CD4-positive, alpha-beta T cell (primary cell): ENCODE data around the gene CFAP100. TPM values are rescaled to one million over a fixed set of nuclear protein-coding genes. Genes with fewer than 3 reads are reported as not detected.

ENCODE experiments used
- ATAC-seq: fragments of 200-7000 bp; cut with Tn5 transposase; one replicate; pipeline ENCODE4 v1.10.0; 2022; ENCODE audit warnings: mild to moderate bottlenecking; ENCODE audit not compliant: poor library complexity
- CTCF ChIA-PET: fragments of 350-600 bp; sonication (Branson Sonifier 250); formaldehyde crosslinking; loops from one replicate; lab custom pipeline; 2021; ENCODE audit warnings: antibody characterized with exemption, inconsistent platforms; lab: Charles Lee
- POLR2A ChIA-PET: fragments of 350-600 bp; sonication (Branson Sonifier 250); formaldehyde crosslinking; loops from one replicate; lab custom pipeline; 2021; ENCODE audit warnings: antibody characterized with exemption, inconsistent platforms; lab: Charles Lee
- DNase-seq, 14 experiments: peaks; one replicate each; pipeline ENCODE4 v3.0.0-alpha.2; 2013 to 2020; ENCODE audit warnings: mixed read lengths in 2 of 14
- H3K27ac ChIP-seq, 2 donors: one replicate each; pipeline versions ENCODE4 v1.5.1 to v1.7.0; 2013; ENCODE audit warnings: low read length in 2 of 2, low read depth in 1 of 2, mild to moderate bottlenecking in 1 of 2
- H3K27me3 ChIP-seq, 2 experiments: 1 replicate in 1 of 2; 2 replicates in 1 of 2; pipeline versions ENCODE4 v1.6.1 to v1.7.0; 2013; ENCODE audit warnings: low read length in 2 of 2, control low read depth in 1 of 2, mild to moderate bottlenecking in 1 of 2, moderate library complexity in 1 of 2; ENCODE audit not compliant: insufficient read depth in 2 of 2, control insufficient read depth in 1 of 2
- H3K36me3 ChIP-seq: one replicate; pipeline ENCODE4 v1.6.1; 2013; ENCODE audit warnings: low read length, control low read depth; ENCODE audit not compliant: insufficient read depth
- H3K4me1 ChIP-seq: one replicate; pipeline ENCODE4 v1.6.1; 2013; ENCODE audit warnings: low read length, control low read depth; ENCODE audit not compliant: insufficient read depth
- H3K4me3 ChIP-seq: one replicate; pipeline ENCODE4 v1.5.1; 2013; ENCODE audit warnings: mild to moderate bottlenecking, low read length, moderate library complexity
- H3K9me3 ChIP-seq, 2 experiments: 1 replicate in 1 of 2; 2 replicates in 1 of 2; pipeline versions ENCODE4 v1.6.1 to v1.7.0; 2013; ENCODE audit warnings: low read length in 2 of 2, mild to moderate bottlenecking in 2 of 2, control low read depth in 1 of 2, moderate library complexity in 1 of 2; ENCODE audit not compliant: control insufficient read depth in 1 of 2, insufficient read depth in 1 of 2
- H3K27ac Mint-ChIP-seq: one replicate; pipeline ENCODE4 v1.8.0; 2020; ENCODE audit warnings: mixed read lengths
- H3K27me3 Mint-ChIP-seq: one replicate; pipeline ENCODE4 v1.8.0; 2021; ENCODE audit warnings: mixed read lengths
- H3K36me3 Mint-ChIP-seq: one replicate; pipeline ENCODE4 v1.8.0; 2021; ENCODE audit warnings: low read depth, mixed read lengths
- H3K4me1 Mint-ChIP-seq: one replicate; pipeline ENCODE4 v1.8.0; 2021; ENCODE audit warnings: low read depth, mixed read lengths
- H3K4me3 Mint-ChIP-seq: one replicate; pipeline ENCODE4 v1.8.0; 2020; ENCODE audit warnings: mild to moderate bottlenecking, mixed read lengths
- H3K9me3 Mint-ChIP-seq: one replicate; pipeline ENCODE4 v1.8.0; 2020; ENCODE audit warnings: mixed read lengths
- intact Hi-C, 2 experiments: fragments of 100-400 bp; cut with DNase I in 1 of 2; cut with micrococcal nuclease in 1 of 2; formaldehyde crosslinking; loops; one replicate each; pipeline versions ENCODE4 v1.15.1 to v1.9.0; 2023 to 2025; cut with DNase I, micrococcal nuclease
- total RNA-seq, 174 experiments: library from RNA in 2 of 174; stranded (reverse) in 2 of 174; gene quantifications; one replicate each; pipeline ENCODE4 v1.2.3 and lab custom pipeline; 2021 to 2026
- TF ChIP-seq, protein P1 (sequence below): fragments of 200-600 bp; IDR thresholded peaks from one replicate; pipeline ENCODE4 v1.8.0; 2022; ENCODE audit warnings: antibody characterized with exemption, mild to moderate bottlenecking

CFAP100 gene
- total RNA-seq, 2 experiments from 2014 or later: not detected

DNA sequence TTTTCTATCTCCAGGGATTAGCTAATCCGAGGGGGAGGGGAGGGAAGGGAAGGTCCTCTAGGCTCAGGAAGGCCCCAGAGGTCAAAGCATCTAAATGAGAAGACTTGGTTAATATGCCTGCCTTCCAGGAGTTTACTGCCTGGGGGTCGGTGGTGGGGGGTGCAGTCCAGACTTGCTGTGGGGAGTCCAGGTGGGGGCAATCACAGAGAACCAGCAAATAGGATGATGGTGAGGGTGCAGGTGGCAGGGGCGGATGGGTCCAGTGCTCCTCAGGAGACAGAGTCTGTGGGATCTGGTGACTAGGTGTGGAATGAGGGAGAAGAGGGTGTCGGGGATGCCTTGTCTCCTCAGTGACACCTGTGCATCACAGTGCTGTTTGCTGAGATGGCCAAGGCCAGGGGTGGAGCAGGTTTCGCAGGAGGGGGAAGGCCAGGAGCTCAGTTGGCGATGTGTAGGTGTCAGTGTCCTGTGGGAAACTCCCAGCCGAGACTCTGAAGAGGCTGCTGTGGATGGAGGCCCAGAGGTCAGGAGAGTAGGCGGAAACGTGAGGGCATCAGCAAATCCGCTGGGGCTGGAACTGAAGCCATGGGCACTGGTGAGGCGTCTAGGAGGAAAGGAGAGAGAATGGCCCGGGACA, 8.1 kb downstream of the CFAP100 start:
- Histone ChIP-seq H3K9me3 (peaks cover 0 to 9% of the 10 kb centered on the region in 2 experiments), H3K4me3 (no peak overlapping the region), H3K36me3 (no peaks in the 10 kb centered on the region), H3K27ac (no peak overlapping the region), H3K27me3 (peaks cover 0 to 2% of the 10 kb centered on the region in 2 experiments), H3K4me1 (no peaks in the 10 kb centered on the region)
- no peaks in the 10 kb centered on the region for H3K36me3 Mint-ChIP-seq
- TF ChIP-seq, protein P1, sequence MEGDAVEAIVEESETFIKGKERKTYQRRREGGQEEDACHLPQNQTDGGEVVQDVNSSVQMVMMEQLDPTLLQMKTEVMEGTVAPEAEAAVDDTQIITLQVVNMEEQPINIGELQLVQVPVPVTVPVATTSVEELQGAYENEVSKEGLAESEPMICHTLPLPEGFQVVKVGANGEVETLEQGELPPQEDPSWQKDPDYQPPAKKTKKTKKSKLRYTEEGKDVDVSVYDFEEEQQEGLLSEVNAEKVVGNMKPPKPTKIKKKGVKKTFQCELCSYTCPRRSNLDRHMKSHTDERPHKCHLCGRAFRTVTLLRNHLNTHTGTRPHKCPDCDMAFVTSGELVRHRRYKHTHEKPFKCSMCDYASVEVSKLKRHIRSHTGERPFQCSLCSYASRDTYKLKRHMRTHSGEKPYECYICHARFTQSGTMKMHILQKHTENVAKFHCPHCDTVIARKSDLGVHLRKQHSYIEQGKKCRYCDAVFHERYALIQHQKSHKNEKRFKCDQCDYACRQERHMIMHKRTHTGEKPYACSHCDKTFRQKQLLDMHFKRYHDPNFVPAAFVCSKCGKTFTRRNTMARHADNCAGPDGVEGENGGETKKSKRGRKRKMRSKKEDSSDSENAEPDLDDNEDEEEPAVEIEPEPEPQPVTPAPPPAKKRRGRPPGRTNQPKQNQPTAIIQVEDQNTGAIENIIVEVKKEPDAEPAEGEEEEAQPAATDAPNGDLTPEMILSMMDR: no peak
- H3K27ac Mint-ChIP-seq: no peak overlapping the region
- H3K4me3 Mint-ChIP-seq: no peak overlapping the region
- DNase-seq (no peak), ATAC-seq (no peak)
- CTCF ChIA-PET: no interaction called here
- POLR2A ChIA-PET: no interaction called here
- H3K27me3 Mint-ChIP-seq: peaks cover 36% of the 10 kb centered on the region
- intact Hi-C loops: no loop called here
- no peaks in the 10 kb centered on the region for H3K4me1 Mint-ChIP-seq
- no peaks in the 10 kb centered on the region for H3K9me3 Mint-ChIP-seq

DNA sequence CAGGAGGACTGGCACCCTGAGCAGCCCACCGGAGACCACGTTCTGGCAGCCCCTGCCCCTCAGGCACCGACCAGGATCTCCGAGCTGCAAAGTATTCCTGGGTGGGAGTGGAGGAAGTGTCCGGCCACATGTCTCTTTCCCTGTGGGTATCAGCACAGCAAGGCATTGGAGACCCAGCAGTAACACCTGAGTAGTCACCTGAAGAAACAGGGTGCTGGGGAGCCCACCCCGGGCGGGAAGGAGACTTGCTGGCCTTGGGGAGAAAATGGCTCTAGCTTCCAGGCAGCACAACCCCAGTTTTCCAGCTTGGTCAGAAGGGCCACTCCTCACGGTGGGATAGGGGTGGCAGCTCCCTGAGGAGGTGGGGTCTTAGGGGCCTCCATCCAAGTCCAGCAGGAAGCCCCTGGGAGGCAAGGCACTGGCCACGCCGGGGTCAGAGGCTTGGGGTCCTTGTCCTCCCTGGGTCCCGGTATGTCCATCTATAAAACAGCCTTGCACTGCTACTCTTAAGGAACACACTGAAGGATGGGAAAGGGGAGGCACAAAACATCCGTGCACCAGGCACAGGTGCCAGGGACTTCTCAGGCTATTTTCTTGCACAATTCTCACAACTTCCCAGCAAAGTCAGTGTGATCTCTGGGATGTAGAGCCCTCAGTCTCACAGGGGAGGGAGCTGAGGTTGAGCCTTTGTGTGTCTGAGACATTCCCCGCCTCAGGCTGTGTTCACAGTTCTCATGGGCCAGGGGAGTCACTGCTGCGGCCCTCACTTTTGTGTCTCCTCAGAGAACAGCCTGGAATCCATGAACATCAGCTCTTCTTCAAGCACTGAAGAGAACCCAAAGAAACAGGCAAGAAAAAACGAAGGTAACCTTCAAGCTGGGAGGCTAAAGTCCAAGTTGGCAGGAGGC, 11.9 kb downstream of the CFAP100 start:
- Histone ChIP-seq H3K27ac (no peak overlapping the region), H3K4me1 (no peaks in the 10 kb centered on the region), H3K9me3 (peaks cover 0 to 17% of the 10 kb centered on the region in 2 experiments), H3K4me3 (no peak overlapping the region), H3K27me3 (peaks cover 0 to 2% of the 10 kb centered on the region in 2 experiments), H3K36me3 (no peaks in the 10 kb centered on the region)
- H3K27ac Mint-ChIP-seq: no peak overlapping the region
- TF ChIP-seq, protein P1: no peak
- peaks cover 59% of the 10 kb centered on the region for H3K27me3 Mint-ChIP-seq
- no peaks in the 10 kb centered on the region for H3K4me1 Mint-ChIP-seq
- DNase-seq (no peak), ATAC-seq (no peak)
- no peak overlapping the region for H3K4me3 Mint-ChIP-seq
- POLR2A ChIA-PET: no interaction called here
- peaks cover 2% of the 10 kb centered on the region for H3K9me3 Mint-ChIP-seq
- CTCF ChIA-PET: no interaction called here
- intact Hi-C loops: no loop called here
- H3K36me3 Mint-ChIP-seq: no peaks in the 10 kb centered on the region

DNA sequence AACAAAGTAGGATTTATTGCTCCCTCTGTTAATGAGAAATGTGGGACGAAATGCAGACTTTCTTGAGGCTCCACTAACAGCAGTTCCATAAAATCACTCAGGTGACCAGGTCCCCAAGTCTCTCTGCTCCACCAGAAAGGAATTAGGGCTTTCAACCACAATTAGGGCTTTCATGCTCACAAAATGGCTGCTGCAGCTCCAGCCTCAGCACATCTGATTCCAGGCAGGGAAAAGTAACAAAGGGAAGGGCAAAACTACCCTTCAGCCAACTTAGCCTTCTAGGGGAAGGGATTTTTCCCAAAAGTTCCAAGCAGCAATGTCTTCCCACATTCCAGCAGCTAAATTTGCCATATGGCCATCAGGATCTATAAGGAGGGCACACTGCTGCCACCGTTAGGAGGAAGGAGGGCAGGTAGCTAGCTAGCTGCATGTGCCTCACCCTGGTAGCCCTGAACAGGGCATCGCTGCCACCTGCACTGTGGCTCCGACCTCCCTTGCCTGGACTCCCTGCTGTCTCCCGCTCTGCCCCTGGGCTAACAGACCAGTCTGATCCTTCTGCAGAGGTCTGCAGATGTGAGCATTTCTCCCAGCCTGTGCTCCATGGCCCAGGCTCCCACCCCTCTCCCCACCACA, 12.8 kb downstream of the CFAP100 start:
- Mint-ChIP-seq H3K9me3 (peaks cover 2% of the 10 kb centered on the region), H3K4me3 (no peak overlapping the region), H3K27ac (no peak overlapping the region), H3K4me1 (no peaks in the 10 kb centered on the region), H3K36me3 (no peaks in the 10 kb centered on the region), H3K27me3 (peaks cover 59% of the 10 kb centered on the region)
- no peak overlapping the region for H3K4me3 ChIP-seq
- H3K27me3 ChIP-seq: peaks cover 2 to 6% of the 10 kb centered on the region in 2 experiments
- H3K27ac ChIP-seq: no peak overlapping the region
- POLR2A ChIA-PET: no interaction called here
- H3K4me1 ChIP-seq: no peaks in the 10 kb centered on the region
- H3K36me3 ChIP-seq: no peaks in the 10 kb centered on the region
- ATAC-seq: no peak
- intact Hi-C loops: no loop called here
- DNase-seq: no peak
- TF ChIP-seq, protein P1: no peak
- CTCF ChIA-PET: no interaction called here
- H3K9me3 ChIP-seq: peaks cover 0 to 17% of the 10 kb centered on the region in 2 experiments
